Measurements from ENCODE around the gene PRTFDC1.

The PRTFDC1 gene

GRCh38 chr10:24900888-24901685 lies 51.3 kb downstream of the PRTFDC1 start:
- no peak for DNase-seq

GRCh38 chr10:24899571-24899970 lies 52.8 kb downstream of the PRTFDC1 start:
- no peak for DNase-seq

GRCh38 chr10:24898501-24898900 lies 53.9 kb downstream of the PRTFDC1 start:
- no peak for DNase-seq

GRCh38 chr10:24897326-24897926 lies 55.0 kb downstream of the PRTFDC1 start:
- no peak for DNase-seq

- no peak for DNase-seq
These were observed 57.7 kb downstream of the PRTFDC1 start for GRCh38 chr10:24894728-24895127.

GRCh38 chr10:24894309-24894708 lies 58.1 kb downstream of the PRTFDC1 start:
- DNase-seq, result no peak

- DNase-seq, result no peak
These were observed 59.3 kb downstream of the PRTFDC1 start for GRCh38 chr10:24893127-24893526.

- no peak for DNase-seq
These were observed 60.6 kb downstream of the PRTFDC1 start for GRCh38 chr10:24891823-24892222.

GRCh38 chr10:24889639-24890038 lies 62.8 kb downstream of the PRTFDC1 start:
- no peak for DNase-seq

GRCh38 chr10:24887855-24888231 lies 64.6 kb downstream of the PRTFDC1 start:
- DNase-seq, result no peak

GRCh38 chr10:24886290-24886680 lies 66.1 kb downstream of the PRTFDC1 start:
- DNase-seq, result no peak

- DNase-seq, result no peak
These were observed 66.7 kb downstream of the PRTFDC1 start for GRCh38 chr10:24885551-24886289.

GRCh38 chr10:24884793-24885192 lies 67.6 kb downstream of the PRTFDC1 start:
- no peak for DNase-seq

- DNase-seq, result no peak
These were observed 68.1 kb downstream of the PRTFDC1 start for GRCh38 chr10:24884316-24884715.

GRCh38 chr10:24883176-24883575 lies 69.2 kb downstream of the PRTFDC1 start:
- no peak for DNase-seq

- DNase-seq, result no peak
These were observed 70.2 kb downstream of the PRTFDC1 start for GRCh38 chr10:24882047-24882698.

GRCh38 chr10:24879861-24880260 lies 72.5 kb downstream of the PRTFDC1 start:
- no peak for DNase-seq

GRCh38 chr10:24874133-24874532 lies 78.3 kb downstream of the PRTFDC1 start:
- DNase-seq, result no peak

GRCh38 chr10:24873281-24873683 lies 79.1 kb downstream of the PRTFDC1 start:
- DNase-seq, result no peak

- no peak for DNase-seq
These were observed 79.6 kb downstream of the PRTFDC1 start for GRCh38 chr10:24872790-24873182.

GRCh38 chr10:24872049-24872789 lies 80.2 kb downstream of the PRTFDC1 start:
- no peak for DNase-seq

Data from NCI-H510A (cell line).